ENCODE measurements around the gene C1QTNF8. TPM values are rescaled to one million over a fixed set of nuclear protein-coding genes. Genes with fewer than 3 reads are reported as not detected.

C1QTNF8 gene
- total RNA-seq, 6 donors from 2014 or later = 0.30 TPM; not detected in 5

DNA sequence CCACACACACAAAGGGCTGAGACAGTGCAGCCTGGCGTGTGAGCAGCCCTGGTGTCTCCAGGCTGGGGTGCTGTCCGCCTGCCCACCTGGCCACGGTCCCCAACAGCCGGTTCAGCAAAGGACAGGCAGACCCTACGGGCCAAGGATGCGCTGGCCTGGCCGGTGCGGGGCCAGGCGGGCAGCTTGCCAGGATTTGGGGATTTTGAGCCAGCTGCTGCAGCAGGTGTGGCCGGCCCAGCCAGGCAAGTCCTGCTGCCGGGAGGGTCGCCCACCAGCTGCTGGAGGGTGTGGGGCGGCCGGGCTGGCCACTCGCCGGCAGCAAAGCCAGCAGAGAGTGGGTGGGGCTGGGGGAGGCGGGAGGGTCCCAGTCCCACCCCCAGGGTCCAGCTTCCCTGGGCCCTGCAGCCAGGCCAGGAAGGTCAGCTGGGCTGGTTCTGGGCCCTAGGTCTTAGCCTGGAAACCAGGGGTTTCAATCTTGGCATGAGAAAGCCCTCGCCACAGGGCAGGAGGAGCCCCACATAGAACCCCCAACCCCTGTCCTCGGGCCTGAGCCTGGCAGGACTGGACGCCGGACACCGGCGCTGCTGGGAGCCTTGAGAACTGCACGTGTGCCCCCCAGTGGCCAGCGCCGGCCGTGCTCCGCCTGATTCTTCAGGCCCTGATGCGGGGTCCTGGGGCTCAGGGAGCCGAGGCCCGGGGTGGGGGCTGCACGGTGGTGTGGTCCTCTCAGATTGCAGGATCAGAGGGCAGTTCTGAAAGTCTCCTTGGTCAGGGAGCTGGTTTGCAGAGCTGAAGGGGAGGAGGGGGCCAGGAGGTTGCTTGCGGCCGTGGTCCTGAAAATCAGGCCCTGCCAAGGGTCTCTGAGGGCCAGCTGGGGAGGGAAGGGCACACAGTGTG lies 41.1 kb downstream of the C1QTNF8 start:
- H3K4me1 ChIP-seq = no peaks in the 10 kb centered on the region
- no peaks in the 10 kb centered on the region for H3K36me3 ChIP-seq
- H3K9me3 ChIP-seq = peaks cover 0 to 11% (median 0%) of the 10 kb centered on the region in 4 donors
- peaks cover 0 to 11% (median 0%) of the 10 kb centered on the region in 4 donors for H3K27me3 ChIP-seq
- no peak overlapping the region for H3K27ac ChIP-seq
- DNase-seq (peak; percentile 34 to 92), ATAC-seq (ENCODE audit: low FRiP score in 2 of 2) (peak in 1 of 2 donors; percentile 77)
- TF ChIP-seq POLR2A (IDR thresholded peaks at IDR 0.05) (no peak), EP300 (IDR thresholded peaks at IDR 0.05) (no peak), POLR2AphosphoS5 (IDR thresholded peaks at IDR 0.05) (no peak)
- TF ChIP-seq, protein P1, sequence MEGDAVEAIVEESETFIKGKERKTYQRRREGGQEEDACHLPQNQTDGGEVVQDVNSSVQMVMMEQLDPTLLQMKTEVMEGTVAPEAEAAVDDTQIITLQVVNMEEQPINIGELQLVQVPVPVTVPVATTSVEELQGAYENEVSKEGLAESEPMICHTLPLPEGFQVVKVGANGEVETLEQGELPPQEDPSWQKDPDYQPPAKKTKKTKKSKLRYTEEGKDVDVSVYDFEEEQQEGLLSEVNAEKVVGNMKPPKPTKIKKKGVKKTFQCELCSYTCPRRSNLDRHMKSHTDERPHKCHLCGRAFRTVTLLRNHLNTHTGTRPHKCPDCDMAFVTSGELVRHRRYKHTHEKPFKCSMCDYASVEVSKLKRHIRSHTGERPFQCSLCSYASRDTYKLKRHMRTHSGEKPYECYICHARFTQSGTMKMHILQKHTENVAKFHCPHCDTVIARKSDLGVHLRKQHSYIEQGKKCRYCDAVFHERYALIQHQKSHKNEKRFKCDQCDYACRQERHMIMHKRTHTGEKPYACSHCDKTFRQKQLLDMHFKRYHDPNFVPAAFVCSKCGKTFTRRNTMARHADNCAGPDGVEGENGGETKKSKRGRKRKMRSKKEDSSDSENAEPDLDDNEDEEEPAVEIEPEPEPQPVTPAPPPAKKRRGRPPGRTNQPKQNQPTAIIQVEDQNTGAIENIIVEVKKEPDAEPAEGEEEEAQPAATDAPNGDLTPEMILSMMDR (IDR thresholded peaks at IDR 0.05) = peak; percentile 50 to 77 (median 74)
- no peak overlapping the region for H3K4me3 ChIP-seq
- WGBS, 2 donors = 38 to 67% methylated on average over 3 to 25 of the region's 34 CpGs

DNA sequence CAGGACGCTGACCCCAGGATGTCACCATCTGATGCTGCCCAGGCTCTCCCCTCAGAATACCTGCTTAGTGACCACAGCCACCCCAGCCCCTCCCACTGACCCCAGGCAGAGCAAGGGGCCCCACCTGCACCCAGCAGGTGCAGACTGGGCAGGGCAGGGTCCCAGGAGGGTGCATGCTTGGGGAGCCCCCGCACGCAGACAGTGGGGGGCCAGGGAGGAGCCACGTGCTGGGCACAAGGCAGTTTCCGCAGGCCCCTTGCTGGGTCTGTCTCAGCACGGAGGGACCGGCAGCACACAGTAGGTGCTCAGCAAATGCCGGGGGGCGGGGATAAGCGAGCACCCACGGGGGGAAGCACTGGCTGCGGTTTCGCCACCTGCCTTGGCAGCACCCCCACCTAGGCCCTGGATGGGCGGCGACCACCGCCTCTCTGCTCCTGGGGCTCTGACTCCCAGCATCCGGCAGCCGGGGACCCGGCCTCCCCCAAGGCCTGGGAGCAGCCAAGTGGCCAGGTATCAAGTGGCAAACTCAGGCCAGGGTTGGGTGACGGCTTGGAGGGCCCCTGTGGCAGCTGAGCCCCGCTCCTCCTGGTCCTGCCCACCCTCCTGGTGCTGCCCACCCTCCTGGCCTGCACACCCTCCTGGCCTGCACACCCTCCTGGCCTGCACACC lies 42.2 kb downstream of the C1QTNF8 start:
- H3K27me3 ChIP-seq = peaks cover 0 to 11% (median 0%) of the 10 kb centered on the region in 4 donors
- TF ChIP-seq POLR2A (IDR thresholded peaks at IDR 0.05) (no peak), EP300 (IDR thresholded peaks at IDR 0.05) (no peak), POLR2AphosphoS5 (IDR thresholded peaks at IDR 0.05) (no peak)
- TF ChIP-seq, protein P1 (IDR thresholded peaks at IDR 0.05) = no peak
- no peak overlapping the region for H3K4me3 ChIP-seq
- whole genome bisulfite sequencing, 2 donors = 81% methylated on average over 8 of the region's 21 CpGs; no CpG with 5 or more reads in 1 of the 2 donors
- H3K4me1 ChIP-seq = no peaks in the 10 kb centered on the region
- DNase-seq (peak in 1 of 2 donors; percentile 75), ATAC-seq (ENCODE audit: low FRiP score in 2 of 2) (no peak)
- H3K27ac ChIP-seq = no peak overlapping the region
- peaks cover 0 to 11% (median 0%) of the 10 kb centered on the region in 4 donors for H3K9me3 ChIP-seq
- H3K36me3 ChIP-seq = no peaks in the 10 kb centered on the region

DNA sequence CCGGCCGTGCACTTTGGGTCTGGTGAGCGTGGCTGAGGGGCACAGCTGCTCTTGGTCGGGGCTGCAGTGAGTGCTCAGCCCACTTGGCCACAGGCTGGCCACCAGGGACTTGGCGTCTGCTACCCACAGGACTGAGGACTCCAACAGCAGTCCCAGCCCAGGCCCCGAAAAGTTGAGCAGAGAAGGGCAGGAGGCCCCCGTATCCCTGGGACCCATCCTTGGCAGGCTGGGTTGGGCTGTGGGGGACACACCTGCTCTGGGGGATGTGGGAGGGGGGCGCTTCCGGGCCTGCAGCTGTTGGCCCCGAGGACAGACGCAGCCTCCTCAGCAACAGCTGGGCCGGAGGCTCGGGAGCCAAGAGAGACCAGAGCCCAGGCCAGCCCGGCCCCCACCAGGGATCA lies 42.9 kb downstream of the C1QTNF8 start:
- Histone ChIP-seq H3K9me3 (peaks cover 0 to 7% (median 0%) of the 10 kb centered on the region in 4 donors), H3K4me3 (no peak overlapping the region), H3K4me1 (peaks cover 0 to 4% (median 0%) of the 10 kb centered on the region in 4 donors), H3K27me3 (peaks cover 0 to 9% (median 0%) of the 10 kb centered on the region in 4 donors), H3K27ac (no peak overlapping the region), H3K36me3 (no peaks in the 10 kb centered on the region)
- ATAC-seq (ENCODE audit: low FRiP score in 2 of 2) (no peak), DNase-seq (peak in 1 of 2 donors; percentile 71)
- TF ChIP-seq, protein P1 (IDR thresholded peaks at IDR 0.05) = no peak
- TF ChIP-seq POLR2A (IDR thresholded peaks at IDR 0.05) (no peak), POLR2AphosphoS5 (IDR thresholded peaks at IDR 0.05) (no peak), EP300 (IDR thresholded peaks at IDR 0.05) (no peak)
- 72% methylated on average over 13 of the region's 14 CpGs; no CpG with 5 or more reads in 1 of the 2 donors for WGBS, 2 donors

DNA sequence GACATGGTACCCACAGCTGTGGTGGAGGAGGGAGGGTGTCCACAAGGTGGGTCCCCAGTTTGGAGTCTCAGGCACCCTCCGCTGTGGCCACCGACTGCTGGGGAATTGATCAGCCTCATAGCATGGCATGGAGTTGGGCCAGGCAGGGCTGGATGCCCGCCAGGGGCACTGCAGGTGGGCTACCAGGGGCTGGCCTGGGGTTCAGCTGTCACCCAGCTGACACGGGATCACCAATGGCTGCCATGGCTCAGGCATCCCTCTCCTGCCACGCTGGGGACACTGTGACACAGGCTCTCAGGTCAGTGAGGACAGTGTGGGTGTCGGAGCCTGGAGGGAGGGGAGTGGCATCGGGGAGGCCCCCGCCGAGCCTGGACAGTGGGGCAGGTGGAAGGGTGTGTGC lies 43.3 kb downstream of the C1QTNF8 start:
- no peak for TF ChIP-seq POLR2A (IDR thresholded peaks at IDR 0.05)
- TF ChIP-seq EP300 (IDR thresholded peaks at IDR 0.05) = no peak
- TF ChIP-seq, protein P1 (IDR thresholded peaks at IDR 0.05) = no peak
- no peak for TF ChIP-seq POLR2AphosphoS5 (IDR thresholded peaks at IDR 0.05)
- 93 to 100% methylated on average over 2 to 8 of the region's 9 CpGs for WGBS, 2 donors
- no peak for ATAC-seq (ENCODE audit: low FRiP score in 2 of 2)

More for the DNA sequence above, 43.3 kb downstream of the C1QTNF8 start:
- Histone ChIP-seq H3K36me3 (no peaks in the 10 kb centered on the region), H3K4me1 (peaks cover 0 to 4% (median 0%) of the 10 kb centered on the region in 4 donors), H3K9me3 (peaks cover 0 to 7% (median 0%) of the 10 kb centered on the region in 4 donors), H3K27ac (no peak overlapping the region), H3K27me3 (peaks cover 0 to 5% (median 0%) of the 10 kb centered on the region in 4 donors), H3K4me3 (no peak overlapping the region)
- DNase-seq = peak in 1 of 2 donors; percentile 70

Measured in upper lobe of left lung (tissue), 6 donors.